T-helper 1 cell treated with Interleukin-12 subunit alpha and Interleukin-12 subunit beta and Interleukin-4 antibody, amounts not matched to agents 30 ng/mL and 1 ng/mL, for 36 hours (primary cell): Measurements from ENCODE around the gene SCART1. TPM values are rescaled to one million over a fixed set of nuclear protein-coding genes. Genes with fewer than 3 reads are reported as not detected.
"Not testable (repeated sequence)": the region's sequence is repeated elsewhere in the genome, so short reads cannot be mapped to it uniquely, and the experiment has no call there.

Experiments
- intact Hi-C: fragments of 100-400 bp; cut with micrococcal nuclease; formaldehyde crosslinking; loops from one replicate; pipeline ENCODE4 v1.15.1; 2024
- total RNA-seq: library from RNA; stranded (reverse); gene quantifications from 2 replicates; pipeline ENCODE4 v1.2.3, GENCODE V29; 2022

Gene SCART1
- total RNA-seq, 1 donor from 2014 or later = 1.6 TPM

GRCh38 chr10:133431888-133432613, 21.7 kb upstream of the SCART1 start:
- intact Hi-C loops = not testable (repeated sequence)

- intact Hi-C loops = not testable (repeated sequence)
Observed at GRCh38 chr10:133432789-133433188, 21.0 kb upstream of the SCART1 start.

GRCh38 chr10:133438711-133439273, 15.0 kb upstream of the SCART1 start:
- intact Hi-C loops = loop anchor here (1.0 to 2.0 kb wide), 2 partner anchors 59 to 170 kb away; no protein-coding TSS in a partner anchor

- intact Hi-C loops = loop anchor here (1.0 to 2.0 kb wide), 2 partner anchors 58 to 169 kb away; no protein-coding TSS in a partner anchor
Observed at GRCh38 chr10:133439517-133440461, 14.0 kb upstream of the SCART1 start.

GRCh38 chr10:133440633-133441285, 13.0 kb upstream of the SCART1 start:
- intact Hi-C loops = no loop called here

- intact Hi-C loops = not testable (repeated sequence)
Observed at GRCh38 chr10:133441356-133441755, 12.4 kb upstream of the SCART1 start.

GRCh38 chr10:133441780-133442179, 12.0 kb upstream of the SCART1 start:
- intact Hi-C loops = no loop called here

GRCh38 chr10:133442191-133442966, 11.4 kb upstream of the SCART1 start:
- intact Hi-C loops = no loop called here

GRCh38 chr10:133442967-133443924, 10.5 kb upstream of the SCART1 start:
- intact Hi-C loops = no loop called here

GRCh38 chr10:133444342-133445267, 9.1 kb upstream of the SCART1 start:
- intact Hi-C loops = no loop called here

- intact Hi-C loops = no loop called here
Observed at GRCh38 chr10:133445268-133445732, 8.4 kb upstream of the SCART1 start.

- intact Hi-C loops = no loop called here
Observed at GRCh38 chr10:133445751-133446708, 7.7 kb upstream of the SCART1 start.

GRCh38 chr10:133446979-133447378, 6.8 kb upstream of the SCART1 start:
- intact Hi-C loops = no loop called here

GRCh38 chr10:133448120-133448519, 5.6 kb upstream of the SCART1 start:
- intact Hi-C loops = no loop called here

- intact Hi-C loops = no loop called here
Observed at GRCh38 chr10:133451346-133451745, 2.4 kb upstream of the SCART1 start.

GRCh38 chr10:133452453-133452852, 1.3 kb upstream of the SCART1 start:
- intact Hi-C loops = no loop called here
